C4-2B (cell line): ENCODE measurements around the gene PILRA.

Source experiments
- ZFX ChIP-seq: fragments of 450-650 bp; IDR thresholded peaks from 2 replicates; pipeline ENCODE4 v1.6.1; 2017
- TF ChIP-seq, protein P1 (sequence below): fragments of 450-650 bp; conservative IDR thresholded peaks from 2 replicates; pipeline ENCODE4 v1.5.1; 2017; ENCODE audit warnings: mild to moderate bottlenecking

DNA sequence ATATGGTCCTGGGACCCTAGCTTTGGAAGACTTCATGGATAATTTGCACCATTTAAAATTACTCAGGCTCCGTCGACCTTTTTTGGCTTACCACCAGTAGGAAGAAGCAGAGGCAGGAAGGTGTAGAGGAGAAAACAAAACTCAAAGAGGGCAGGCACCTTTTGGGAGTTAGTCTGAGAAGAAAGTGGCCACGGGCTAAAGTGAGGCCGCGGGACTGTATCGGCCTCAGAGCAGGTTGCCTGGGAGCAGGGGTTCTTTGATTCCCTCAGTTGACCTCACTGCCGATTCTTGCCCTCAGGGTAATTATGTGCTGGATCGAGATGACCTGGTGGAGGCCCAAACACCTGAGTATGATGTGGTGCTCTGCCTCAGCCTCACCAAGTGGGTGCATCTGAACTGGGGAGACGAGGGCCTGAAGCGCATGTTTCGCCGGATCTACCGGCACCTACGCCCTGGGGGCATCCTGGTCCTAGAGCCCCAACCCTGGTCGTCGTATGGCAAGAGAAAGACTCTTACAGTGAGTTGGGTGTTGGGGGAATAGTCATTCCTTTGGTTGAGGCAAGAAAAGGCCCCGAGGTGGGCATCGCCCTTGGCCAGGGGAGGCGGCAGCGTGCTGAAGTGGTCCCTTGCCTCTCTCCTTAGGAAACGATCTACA is 59.5 kb downstream of the PILRA start:
- TF ChIP-seq, protein P1, sequence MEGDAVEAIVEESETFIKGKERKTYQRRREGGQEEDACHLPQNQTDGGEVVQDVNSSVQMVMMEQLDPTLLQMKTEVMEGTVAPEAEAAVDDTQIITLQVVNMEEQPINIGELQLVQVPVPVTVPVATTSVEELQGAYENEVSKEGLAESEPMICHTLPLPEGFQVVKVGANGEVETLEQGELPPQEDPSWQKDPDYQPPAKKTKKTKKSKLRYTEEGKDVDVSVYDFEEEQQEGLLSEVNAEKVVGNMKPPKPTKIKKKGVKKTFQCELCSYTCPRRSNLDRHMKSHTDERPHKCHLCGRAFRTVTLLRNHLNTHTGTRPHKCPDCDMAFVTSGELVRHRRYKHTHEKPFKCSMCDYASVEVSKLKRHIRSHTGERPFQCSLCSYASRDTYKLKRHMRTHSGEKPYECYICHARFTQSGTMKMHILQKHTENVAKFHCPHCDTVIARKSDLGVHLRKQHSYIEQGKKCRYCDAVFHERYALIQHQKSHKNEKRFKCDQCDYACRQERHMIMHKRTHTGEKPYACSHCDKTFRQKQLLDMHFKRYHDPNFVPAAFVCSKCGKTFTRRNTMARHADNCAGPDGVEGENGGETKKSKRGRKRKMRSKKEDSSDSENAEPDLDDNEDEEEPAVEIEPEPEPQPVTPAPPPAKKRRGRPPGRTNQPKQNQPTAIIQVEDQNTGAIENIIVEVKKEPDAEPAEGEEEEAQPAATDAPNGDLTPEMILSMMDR = no peak
- TF ChIP-seq ZFX = no peak
